ENCODE measurements around the gene RNGTT.

Gene RNGTT

GRCh38 chr6:88577461-88577860 is 386.0 kb downstream of the RNGTT start:
- no peak for DNase-seq

GRCh38 chr6:88575536-88575935 is 387.9 kb downstream of the RNGTT start:
- no peak for DNase-seq

GRCh38 chr6:88574651-88575050 is 388.8 kb downstream of the RNGTT start:
- DNase-seq = no peak

GRCh38 chr6:88574031-88574430 is 389.4 kb downstream of the RNGTT start:
- no peak for DNase-seq

- no peak for DNase-seq
These were observed 389.9 kb downstream of the RNGTT start for GRCh38 chr6:88573561-88573960.

- no peak for DNase-seq
These were observed 390.8 kb downstream of the RNGTT start for GRCh38 chr6:88572449-88573139.

GRCh38 chr6:88569959-88570358 is 393.5 kb downstream of the RNGTT start:
- no peak for DNase-seq

- DNase-seq = no peak
These were observed 395.7 kb downstream of the RNGTT start for GRCh38 chr6:88567696-88568095.

- no peak for DNase-seq
These were observed 396.5 kb downstream of the RNGTT start for GRCh38 chr6:88566746-88567534.

- DNase-seq = no peak
These were observed 397.6 kb downstream of the RNGTT start for GRCh38 chr6:88565836-88566235.

- no peak for DNase-seq
These were observed 398.0 kb downstream of the RNGTT start for GRCh38 chr6:88565409-88565811.

- DNase-seq = no peak
These were observed 400.2 kb downstream of the RNGTT start for GRCh38 chr6:88563277-88563625.

- no peak for DNase-seq
These were observed 400.8 kb downstream of the RNGTT start for GRCh38 chr6:88562353-88563276.

- DNase-seq = no peak
These were observed 401.5 kb downstream of the RNGTT start for GRCh38 chr6:88561954-88562315.

- no peak for DNase-seq
These were observed 402.1 kb downstream of the RNGTT start for GRCh38 chr6:88561034-88561953.

All from hippocampal formation (tissue), 2 donors.